Aorta (tissue), 5 donors: ENCODE data around the gene PYGL. TPM values are rescaled to one million over a fixed set of nuclear protein-coding genes. Genes with fewer than 3 reads are reported as not detected.

Experiments used
- ATAC-seq: fragments of 200-7000 bp; cut with Tn5 transposase; one replicate; pipeline ENCODE4 v1.9.1; 2022; ENCODE audit warnings: moderate library complexity; ENCODE audit not compliant: low FRiP score
- DNase-seq, 2 donors: peaks; one replicate each; pipeline ENCODE4 v3.0.0-alpha.2; 2020
- H3K27ac ChIP-seq, 2 donors: one replicate each; pipeline ENCODE4 v1.5.1; 2013; ENCODE audit warnings: low read length in 2 of 2, mild to moderate bottlenecking in 2 of 2, moderate library complexity in 2 of 2, control low read depth in 1 of 2, inconsistent platforms in 1 of 2, low read depth in 1 of 2
- H3K27me3 ChIP-seq, 2 donors: one replicate each; pipeline ENCODE4 v1.6.1; 2013; ENCODE audit warnings: control low read depth in 1 of 2, low read length in 1 of 2, mild to moderate bottlenecking in 1 of 2, moderate library complexity in 1 of 2; ENCODE audit not compliant: insufficient read depth in 2 of 2, control insufficient read depth in 1 of 2
- H3K36me3 ChIP-seq, 2 donors: one replicate each; pipeline ENCODE4 v1.6.1; 2013; ENCODE audit warnings: control low read depth in 1 of 2, low read length in 1 of 2, mild to moderate bottlenecking in 1 of 2; ENCODE audit not compliant: insufficient read depth in 2 of 2, control insufficient read depth in 1 of 2
- H3K4me1 ChIP-seq, 2 donors: one replicate each; pipeline ENCODE4 v1.6.1; 2013; ENCODE audit warnings: low read length in 2 of 2, control low read depth in 1 of 2, mild to moderate bottlenecking in 1 of 2, moderate library complexity in 1 of 2; ENCODE audit not compliant: insufficient read depth in 2 of 2, control insufficient read depth in 1 of 2
- H3K4me3 ChIP-seq, 2 donors: one replicate each; pipeline ENCODE4 v1.5.1; 2013; ENCODE audit warnings: low read length in 2 of 2, control low read depth in 1 of 2, mild to moderate bottlenecking in 1 of 2
- H3K9me3 ChIP-seq: one replicate; pipeline ENCODE4 v1.6.1; 2013; ENCODE audit warnings: mild to moderate bottlenecking, low read length; ENCODE audit not compliant: control insufficient read depth
- WGBS, 2 donors: extraction: QIAGEN DNeasy Blood & Tissue Kit; methylation state at CpG; one replicate each; pipeline ENCODE4 v1.1.7; 2013; 5-methylcytosine and 5-hydroxymethylcytosine counted together
- intact Hi-C, 2 donors: fragments of 100-400 bp; cut with DNase I; formaldehyde crosslinking; loops; one replicate each; pipeline versions ENCODE4 v1.14.2 to v1.15.0; 2022
- polyA plus RNA-seq, 2 donors: library from polyadenylated mRNA; stranded (reverse); fragments of 200-250 nt; gene quantifications; one replicate each; pipeline ENCODE4 v1.2.3, GENCODE V29; 2013
- total RNA-seq, 2 donors: library from RNA; stranded (reverse); fragmentation: NEBNext Ultra II Directional; extraction: Animal tissue kit (Norgen Biotek cat#: 25700); gene quantifications; one replicate each; pipeline ENCODE4 v1.2.1, GENCODE V29; 2021
- donor health status: healthy with polysubstance abuse.
- donor health status: Bipolar disorder and iron deficiency.
- donor health status: DM: no; HTN: no; CAD: no.
- donor health status: DM: no; HTN: no; CAD: no.
- donor health status: DM: yes; HTN: yes; CAD: no.

PYGL gene
- total and polyA plus RNA-seq, 4 donors: 18.4 to 78.6 (median 37.1) TPM

DNA sequence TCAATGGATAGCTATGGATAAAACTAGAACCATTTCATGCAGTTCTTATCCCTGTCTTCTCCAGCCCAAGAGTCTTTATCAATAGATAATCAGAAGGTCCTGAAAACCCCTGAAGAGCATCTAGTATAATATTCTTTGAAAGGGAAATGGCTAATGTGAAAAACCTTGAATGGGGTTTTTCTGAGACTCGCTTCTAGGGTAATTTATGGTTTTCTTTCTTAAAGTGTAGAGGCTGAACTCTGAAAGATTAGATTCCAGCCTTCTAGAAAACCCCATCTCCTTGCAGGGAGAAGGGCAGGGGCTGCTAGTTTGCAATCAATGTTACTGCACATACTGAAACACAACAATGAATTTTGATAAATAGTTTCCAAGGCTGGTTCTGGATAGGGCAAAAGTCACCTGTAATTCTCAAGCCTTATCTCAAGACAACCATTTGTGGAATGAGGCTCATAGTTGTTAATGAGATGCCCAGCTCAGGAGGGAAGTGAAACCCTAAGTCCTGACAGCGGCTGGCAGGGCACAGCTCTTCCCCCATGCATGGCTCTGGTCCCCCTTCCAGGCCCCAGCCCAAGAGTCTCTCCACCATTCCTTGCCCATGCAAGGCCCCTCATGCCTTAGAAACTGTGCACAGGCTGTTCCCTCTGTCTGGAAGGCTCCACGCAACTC, 33.7 kb upstream of the PYGL start:
- WGBS, 2 donors: 93 to 95% methylated on average over 3 of the region's 3 CpGs
- no peaks in the 10 kb centered on the region for H3K36me3 ChIP-seq
- DNase-seq (no peak), ATAC-seq (peak; percentile 29)
- no peaks in the 10 kb centered on the region for H3K4me1 ChIP-seq
- H3K4me3 ChIP-seq: no peak overlapping the region
- intact Hi-C loops: no loop called here
- H3K27ac ChIP-seq: no peak overlapping the region
- H3K27me3 ChIP-seq: peaks cover 0 to 2% of the 10 kb centered on the region in 2 donors
- H3K9me3 ChIP-seq: no peaks in the 10 kb centered on the region

- H3K27me3 ChIP-seq: no peaks in the 10 kb centered on the region
- no peak for ATAC-seq
- H3K9me3 ChIP-seq: no peaks in the 10 kb centered on the region
- no peak for DNase-seq
- H3K36me3 ChIP-seq: no peaks in the 10 kb centered on the region
- no peak overlapping the region for H3K4me3 ChIP-seq
- intact Hi-C loops: no loop called here
- H3K4me1 ChIP-seq: no peaks in the 10 kb centered on the region
- H3K27ac ChIP-seq: no peak overlapping the region
- 56 to 62% methylated on average over 5 of the region's 5 CpGs for WGBS, 2 donors
Observed at GRCh38 chr14:50974118-50974517, 29.8 kb upstream of the PYGL start.

- DNase-seq: no peak
- H3K27ac ChIP-seq: no peak overlapping the region
- no peaks in the 10 kb centered on the region for H3K4me1 ChIP-seq
- H3K9me3 ChIP-seq: no peaks in the 10 kb centered on the region
- no peak for ATAC-seq
- intact Hi-C loops: loop anchor here in 1 of 2 donors (2.0 kb wide), 1 partner anchor 30 kb away; no protein-coding TSS in a partner anchor
- 92 to 96% methylated on average over 9 to 11 of the region's 11 CpGs for WGBS, 2 donors
- no peaks in the 10 kb centered on the region for H3K36me3 ChIP-seq
- no peak overlapping the region for H3K4me3 ChIP-seq
- no peaks in the 10 kb centered on the region for H3K27me3 ChIP-seq
Observed at GRCh38 chr14:50972734-50973133, 28.5 kb upstream of the PYGL start.

DNA sequence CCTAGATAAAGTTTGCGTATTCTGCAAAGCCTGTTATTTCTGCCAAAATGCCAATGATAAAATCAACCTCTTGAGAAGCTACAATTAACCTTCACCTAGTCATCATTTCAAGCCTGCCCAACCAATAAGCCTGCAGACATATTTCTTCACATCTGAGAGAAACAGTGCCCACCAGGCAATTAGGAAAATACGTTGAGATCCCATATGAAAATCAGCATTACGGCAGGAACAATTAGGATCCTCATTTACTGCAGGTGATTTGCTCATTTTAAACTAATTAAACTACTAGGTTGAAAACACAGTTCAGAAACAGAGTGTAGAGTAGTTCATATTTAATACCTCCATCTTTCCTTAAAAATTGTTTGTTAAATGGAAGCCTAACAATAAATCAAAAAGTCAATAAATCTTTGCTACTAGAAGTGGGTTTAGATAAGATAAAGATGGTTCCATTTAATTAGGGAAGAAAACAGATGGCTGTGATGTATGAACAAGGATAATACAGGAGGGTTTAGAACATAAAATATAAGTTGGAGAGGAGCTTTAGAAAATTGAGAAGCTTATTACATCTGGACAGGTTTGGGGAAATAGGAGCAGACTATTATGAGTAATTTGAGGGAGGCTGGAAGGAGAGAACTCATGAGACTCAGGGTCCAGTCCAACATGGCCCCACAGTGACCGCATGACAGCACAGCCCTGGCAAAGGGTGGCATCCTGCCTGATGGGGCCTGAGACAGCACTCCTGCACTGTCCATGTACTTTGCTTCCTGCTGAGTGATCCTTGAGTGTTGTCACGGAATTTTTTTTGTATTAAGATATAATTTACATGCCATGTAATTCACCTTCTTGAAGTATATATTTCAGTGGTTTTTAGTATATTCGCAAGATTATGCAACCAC, 26.9 kb upstream of the PYGL start:
- Histone ChIP-seq H3K27me3 (no peaks in the 10 kb centered on the region), H3K4me1 (no peaks in the 10 kb centered on the region), H3K36me3 (no peaks in the 10 kb centered on the region), H3K27ac (no peak overlapping the region), H3K4me3 (no peak overlapping the region), H3K9me3 (no peaks in the 10 kb centered on the region)
- no peak for DNase-seq
- 90 to 92% methylated on average over 6 of the region's 6 CpGs for WGBS, 2 donors
- ATAC-seq: no peak
- intact Hi-C loops: no loop called here

GRCh38 chr14:50967790-50968189, 23.5 kb upstream of the PYGL start:
- Histone ChIP-seq H3K4me1 (no peaks in the 10 kb centered on the region), H3K27me3 (no peaks in the 10 kb centered on the region), H3K4me3 (no peak overlapping the region), H3K27ac (no peak overlapping the region), H3K36me3 (no peaks in the 10 kb centered on the region), H3K9me3 (no peaks in the 10 kb centered on the region)
- WGBS, 2 donors: 23 to 39% methylated on average over 2 of the region's 2 CpGs
- intact Hi-C loops: no loop called here
- ATAC-seq (no peak), DNase-seq (no peak)

DNA sequence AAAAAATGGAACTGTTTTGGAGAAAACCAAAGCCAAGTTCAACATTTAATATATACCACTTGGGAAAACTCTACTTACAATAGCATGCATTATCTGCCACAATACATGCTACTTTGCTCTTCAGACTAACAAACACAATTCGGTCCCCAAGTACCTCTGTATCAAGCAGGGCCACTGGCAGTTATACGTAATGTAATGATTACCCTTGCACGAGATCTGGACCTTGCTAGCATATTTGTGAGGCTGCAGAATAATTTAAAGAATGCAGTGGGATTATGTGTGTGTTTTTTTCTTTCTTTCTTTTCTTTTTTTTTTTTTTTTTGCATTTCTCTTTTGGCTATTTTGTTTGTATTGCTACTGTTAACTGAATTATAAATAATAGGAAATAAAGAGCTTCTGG, 22.8 kb upstream of the PYGL start:
- WGBS, 2 donors: 24 to 35% methylated on average over 3 of the region's 3 CpGs
- no peaks in the 10 kb centered on the region for H3K9me3 ChIP-seq
- no peaks in the 10 kb centered on the region for H3K36me3 ChIP-seq
- intact Hi-C loops: no loop called here
- H3K4me1 ChIP-seq: no peaks in the 10 kb centered on the region
- ATAC-seq (no peak), DNase-seq (no peak)
- no peaks in the 10 kb centered on the region for H3K27me3 ChIP-seq
- H3K27ac ChIP-seq: no peak overlapping the region
- no peak overlapping the region for H3K4me3 ChIP-seq

GRCh38 chr14:50964683-50965390, 20.6 kb upstream of the PYGL start:
- H3K4me3 ChIP-seq: no peak overlapping the region
- peak overlapping the region in 1 of 2 donors; percentile 52 for H3K27ac ChIP-seq
- intact Hi-C loops: no loop called here
- no peaks in the 10 kb centered on the region for H3K36me3 ChIP-seq
- H3K4me1 ChIP-seq: no peaks in the 10 kb centered on the region
- H3K9me3 ChIP-seq: no peaks in the 10 kb centered on the region
- peak in 1 of 2 donors; percentile 82 for DNase-seq
- H3K27me3 ChIP-seq: no peaks in the 10 kb centered on the region
- ATAC-seq: peak; percentile 21
- WGBS, 2 donors: 4 to 6% methylated on average over 5 of the region's 5 CpGs

DNA sequence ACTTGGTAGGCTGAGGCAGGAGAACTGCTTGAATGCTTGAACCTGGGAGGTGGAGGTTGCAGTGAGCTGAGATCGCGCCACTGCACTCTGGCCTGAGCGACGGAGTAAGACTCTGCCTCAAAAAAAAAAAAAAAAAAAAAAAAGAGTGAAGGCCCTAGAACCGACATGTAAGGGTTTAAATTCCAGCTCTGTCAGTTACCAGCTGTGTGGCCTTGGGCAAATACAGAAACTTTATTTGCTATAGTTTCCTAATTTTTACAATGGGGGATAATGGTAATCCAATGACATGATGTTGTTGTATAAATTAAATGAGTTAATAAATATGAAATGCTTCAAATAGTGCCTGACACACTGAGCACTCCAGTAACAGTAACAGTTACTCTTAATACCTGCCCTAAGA, 19.6 kb upstream of the PYGL start:
- Histone ChIP-seq H3K9me3 (no peaks in the 10 kb centered on the region), H3K27me3 (no peaks in the 10 kb centered on the region), H3K36me3 (no peaks in the 10 kb centered on the region), H3K4me1 (no peaks in the 10 kb centered on the region), H3K4me3 (no peak overlapping the region), H3K27ac (no peak overlapping the region)
- DNase-seq (no peak), ATAC-seq (no peak)
- intact Hi-C loops: loop anchor here in 1 of 2 donors (2.0 kb wide), 1 partner anchor 51 kb away; no protein-coding TSS in a partner anchor
- WGBS, 2 donors: 93 to 96% methylated on average over 5 of the region's 5 CpGs
